Lung (tissue), 12 donors: ENCODE measurements around the gene HSD17B12. TPM values are rescaled to one million over a fixed set of nuclear protein-coding genes. Genes with fewer than 3 reads are reported as not detected.

Source experiments
- ATAC-seq: fragments of 200-7000 bp; cut with Tn5 transposase; one replicate; pipeline ENCODE4 v1.9.1; 2020; ENCODE audit warnings: moderate number of reproducible peaks; ENCODE audit not compliant: insufficient read depth, low FRiP score
- DNase-seq, 3 donors: peaks; one replicate each; pipeline ENCODE4 v3.0.0-alpha.2; 2013 to 2017
- H3K27ac ChIP-seq, 2 donors: one replicate each; pipeline ENCODE4 v1.5.1; 2013; ENCODE audit warnings: mild to moderate bottlenecking in 2 of 2, moderate library complexity in 2 of 2, control low read depth in 1 of 2, inconsistent platforms in 1 of 2, low read depth in 1 of 2, low read length in 1 of 2
- H3K27me3 ChIP-seq, 3 donors: one replicate each; pipeline ENCODE4 v1.5.1; 2013; ENCODE audit warnings: low read length in 2 of 3; ENCODE audit not compliant: control insufficient read depth in 3 of 3, insufficient read depth in 3 of 3
- H3K36me3 ChIP-seq, 4 donors: one replicate each; pipeline ENCODE4 v1.5.1; 2013; ENCODE audit warnings: low read length in 4 of 4, mild to moderate bottlenecking in 1 of 4, moderate library complexity in 1 of 4; ENCODE audit not compliant: control insufficient read depth in 4 of 4, insufficient read depth in 4 of 4
- H3K4me1 ChIP-seq, 5 donors: one replicate each; pipeline ENCODE4 v1.5.1; 2013; ENCODE audit warnings: low read length in 5 of 5, mild to moderate bottlenecking in 2 of 5, moderate library complexity in 1 of 5; ENCODE audit not compliant: control insufficient read depth in 5 of 5, insufficient read depth in 5 of 5
- H3K4me3 ChIP-seq: one replicate; pipeline ENCODE4 v1.5.1; 2013; ENCODE audit warnings: mild to moderate bottlenecking, control low read depth, moderate library complexity
- H3K9ac ChIP-seq, 2 donors: one replicate each; pipeline ENCODE4 v1.5.1; 2013; ENCODE audit warnings: low read length in 2 of 2, control low read depth in 1 of 2; ENCODE audit not compliant: insufficient read depth in 1 of 2
- H3K9me3 ChIP-seq, 4 donors: one replicate each; pipeline ENCODE4 v1.5.1; 2013; ENCODE audit warnings: low read length in 3 of 4, mild to moderate bottlenecking in 1 of 4, moderate library complexity in 1 of 4; ENCODE audit not compliant: control insufficient read depth in 4 of 4, insufficient read depth in 3 of 4
- CTCF ChIP-seq: IDR thresholded peaks from 2 replicates; pipeline ENCODE4 v1.5.1; 2012; ENCODE audit warnings: mild to moderate bottlenecking; ENCODE audit errors: control extremely low read depth, extremely low read depth
- WGBS, 2 donors: extraction: QIAGEN DNeasy Blood & Tissue Kit; methylation state at CpG; one replicate each; pipeline ENCODE4 v1.1.7; 2013; 5-methylcytosine and 5-hydroxymethylcytosine counted together
- polyA plus RNA-seq, 2 donors: library from polyadenylated mRNA; stranded (reverse); fragments of 200-250 nt; gene quantifications; one replicate each; pipeline ENCODE4 v1.2.1, GENCODE V29; 2013
- total RNA-seq, 2 donors: library from RNA; depleted of rRNA in 1 of 2; stranded (reverse); fragments of >200 nt in 1 of 2; gene quantifications; one replicate each; pipeline ENCODE4 v1.2.1, GENCODE V29; 2014 to 2021
- donor health status: control.
- donor health status: control.
- donor health status: Bipolar disorder and iron deficiency.
- donor health status: healthy.
- donor health status: DM: yes; HTN: yes; CAD: no.

HSD17B12 gene
- total and polyA plus RNA-seq, 4 donors = 37.3 to 118 (median 87.1) TPM

- 67 to 89% methylated on average over 2 of the region's 2 CpGs for WGBS, 2 donors
- Histone ChIP-seq H3K4me1 (no peaks in the 10 kb centered on the region), H3K9me3 (no peaks in the 10 kb centered on the region), H3K27ac (no peak overlapping the region), H3K36me3 (peaks cover 31 to 62% (median 33%) of the 10 kb centered on the region in 4 donors), H3K4me3 (no peak overlapping the region), H3K9ac (no peak overlapping the region), H3K27me3 (no peaks in the 10 kb centered on the region)
- ATAC-seq = no peak
- no peak for TF ChIP-seq CTCF
- DNase-seq = no peak
Measured at GRCh38 chr11:43894546-43894945, 214.0 kb downstream of the HSD17B12 start.

- no peaks in the 10 kb centered on the region for H3K9me3 ChIP-seq
- TF ChIP-seq CTCF = no peak
- WGBS, 2 donors = 95 to 100% methylated on average over 2 of the region's 2 CpGs
- no peak overlapping the region for H3K27ac ChIP-seq
- no peak overlapping the region for H3K4me3 ChIP-seq
- no peaks in the 10 kb centered on the region for H3K27me3 ChIP-seq
- no peaks in the 10 kb centered on the region for H3K4me1 ChIP-seq
- H3K36me3 ChIP-seq = peaks cover 28 to 54% (median 31%) of the 10 kb centered on the region in 4 donors
- ATAC-seq (no peak), DNase-seq (no peak)
- no peak overlapping the region for H3K9ac ChIP-seq
Measured at GRCh38 chr11:43895601-43896000, 215.1 kb downstream of the HSD17B12 start.

- DNase-seq = no peak
- no peaks in the 10 kb centered on the region for H3K9me3 ChIP-seq
- no peak overlapping the region for H3K9ac ChIP-seq
- TF ChIP-seq CTCF = no peak
- WGBS, 2 donors = 84 to 93% methylated on average over 7 of the region's 7 CpGs
- no peak for ATAC-seq
- H3K27me3 ChIP-seq = no peaks in the 10 kb centered on the region
- H3K4me1 ChIP-seq = peaks cover 0 to 4% (median 0%) of the 10 kb centered on the region in 5 donors
- H3K4me3 ChIP-seq = no peak overlapping the region
- H3K27ac ChIP-seq = no peak overlapping the region
- H3K36me3 ChIP-seq = peaks cover 19 to 47% (median 27%) of the 10 kb centered on the region in 4 donors
Measured at GRCh38 chr11:43898574-43898973, 218.0 kb downstream of the HSD17B12 start.

- H3K36me3 ChIP-seq = peaks cover 19 to 50% (median 28%) of the 10 kb centered on the region in 4 donors
- TF ChIP-seq CTCF = no peak
- H3K9me3 ChIP-seq = no peaks in the 10 kb centered on the region
- WGBS, 2 donors = 88 to 89% methylated on average over 13 of the region's 13 CpGs
- no peaks in the 10 kb centered on the region for H3K27me3 ChIP-seq
- no peak for ATAC-seq
- no peak overlapping the region for H3K9ac ChIP-seq
- no peak for DNase-seq
- H3K27ac ChIP-seq = no peak overlapping the region
- H3K4me1 ChIP-seq = peaks cover 0 to 9% (median 4%) of the 10 kb centered on the region in 5 donors
- H3K4me3 ChIP-seq = no peak overlapping the region
Measured at GRCh38 chr11:43899094-43899493, 218.6 kb downstream of the HSD17B12 start.
